HepG2 (cell line): ENCODE results near the gene MED22. TPM values are rescaled to one million over a fixed set of nuclear protein-coding genes. Genes with fewer than 3 reads are reported as not detected.

Experiments used
- ARNT2 ChIP-seq: sonication (generic); formaldehyde crosslinking; IDR thresholded peaks from 2 replicates; pipeline ENCODE4 v1.8.0; 2022; ENCODE audit warnings: mild to moderate bottlenecking, low read depth, missing genetic modification reagents, moderate library complexity
- ATF4 ChIP-seq, 2 experiments: fragments of 450-650 bp in 1 of 2; sonication (generic) in 1 of 2; formaldehyde crosslinking; IDR thresholded peaks; 2 replicates each; pipeline versions ENCODE4 v1.5.0 to v1.8.0; 2020 to 2022; ENCODE audit warnings: mild to moderate bottlenecking in 1 of 2, missing genetic modification reagents in 1 of 2
- ERF ChIP-seq: IDR thresholded peaks from 2 replicates; pipeline ENCODE4 v1.6.1; 2018; ENCODE audit warnings: missing biosample characterization, missing genetic modification reagents
- FOXC1 ChIP-seq: sonication (generic); formaldehyde crosslinking; IDR thresholded peaks from 2 replicates; pipeline ENCODE4 v1.8.0; 2022; ENCODE audit warnings: mild to moderate bottlenecking, missing genetic modification reagents, borderline replicate concordance
- KDM5A ChIP-seq: fragments of 200-600 bp; sonication (generic); IDR thresholded peaks from 2 replicates; pipeline ENCODE4 v1.7.0; 2018; ENCODE audit warnings: antibody characterized with exemption, mild to moderate bottlenecking, low read length, borderline replicate concordance
- MXD3 ChIP-seq: IDR thresholded peaks from 2 replicates; pipeline ENCODE4 v1.6.1; 2016; ENCODE audit warnings: mild to moderate bottlenecking, missing biosample characterization, missing genetic modification reagents
- NFKB2 ChIP-seq: sonication (generic); formaldehyde crosslinking; IDR thresholded peaks from 2 replicates; pipeline ENCODE4 v1.4.0; 2020; ENCODE audit warnings: missing genetic modification reagents, borderline replicate concordance
- POLR2A ChIP-seq, 2 experiments: IDR thresholded peaks; 2 replicates each; pipeline ENCODE4 v1.6.1; 2011; ENCODE audit warnings: low read depth in 2 of 2, low read length in 2 of 2, mild to moderate bottlenecking in 1 of 2, moderate library complexity in 1 of 2; ENCODE audit not compliant: insufficient read depth in 1 of 2
- RARG ChIP-seq: sonication (generic); formaldehyde crosslinking; IDR thresholded peaks from 2 replicates; pipeline ENCODE4 v1.4.0; 2020; ENCODE audit warnings: low read depth, mild to moderate bottlenecking, missing genetic modification reagents
- STAG1 ChIP-seq: sonication (generic); formaldehyde crosslinking; IDR thresholded peaks from 2 replicates; pipeline ENCODE4 v1.4.0; 2020; ENCODE audit warnings: missing genetic modification reagents
- TFE3 ChIP-seq: IDR thresholded peaks from 2 replicates; pipeline ENCODE4 v1.6.1; 2016
- THAP11 ChIP-seq: IDR thresholded peaks from 2 replicates; pipeline ENCODE4 v1.6.1; 2016; ENCODE audit warnings: missing biosample characterization, missing genetic modification reagents
- THAP9 ChIP-seq: sonication (generic); formaldehyde crosslinking; IDR thresholded peaks from 2 replicates; pipeline ENCODE4; 2020; ENCODE audit warnings: missing genetic modification reagents, mild to moderate bottlenecking, borderline replicate concordance
- YEATS2 ChIP-seq: sonication (generic); formaldehyde crosslinking; IDR thresholded peaks from 2 replicates; pipeline ENCODE4 v1.4.0; 2020; ENCODE audit warnings: missing genetic modification reagents, borderline replicate concordance
- ZBTB38 ChIP-seq: sonication (generic); formaldehyde crosslinking; IDR thresholded peaks from 2 replicates; pipeline ENCODE4 v1.5.1; 2020; ENCODE audit warnings: mild to moderate bottlenecking, missing genetic modification reagents
- ZNF556 ChIP-seq: sonication (generic); formaldehyde crosslinking; IDR thresholded peaks from 2 replicates; pipeline ENCODE4 v1.4.0; 2020; ENCODE audit warnings: mild to moderate bottlenecking, missing genetic modification reagents, borderline replicate concordance
- ZNF598 ChIP-seq: sonication (generic); formaldehyde crosslinking; IDR thresholded peaks from 2 replicates; pipeline ENCODE4 v1.5.1; 2020; ENCODE audit warnings: mild to moderate bottlenecking, missing genetic modification reagents, borderline replicate concordance
- ZNF724P ChIP-seq: sonication (generic); formaldehyde crosslinking; IDR thresholded peaks from 2 replicates; pipeline ENCODE4 v1.8.0; 2022; ENCODE audit warnings: missing genetic modification reagents, borderline replicate concordance
- polyA plus RNA-seq, 8 experiments: library from polyadenylated mRNA; depleted of rRNA in 3 of 8; stranded (reverse) in 7 of 8; unstranded in 1 of 8; fragments of >200 nt; fragmentation: Illumina TruSeq in 4 of 8; extraction: Trizol in 4 of 8; gene quantifications; 2 replicates each; pipeline versions ENCODE4 v1.2.1 to v1.2.3, GENCODE V29; 2011 to 2016; ENCODE audit warnings: low read depth in 4 of 8, missing spikeins in 1 of 8, mixed read lengths in 1 of 8; ENCODE audit not compliant: insufficient read depth in 1 of 8
- total RNA-seq, 5 experiments: library from RNA; depleted of rRNA; stranded (reverse); fragments of >200 nt; fragmentation: Illumina TruSeq; extraction: Trizol; gene quantifications; 2 replicates each; pipeline ENCODE4 v1.2.3, GENCODE V29; 2016; ENCODE audit warnings: low read depth in 1 of 5
- TF ChIP-seq, protein P1 (sequence below): sonication (generic); formaldehyde crosslinking; IDR thresholded peaks from 2 replicates; pipeline ENCODE4 v1.5.0; 2020; ENCODE audit warnings: missing genetic modification reagents
- TF ChIP-seq, protein P2 (sequence below): sonication (generic); formaldehyde crosslinking; IDR thresholded peaks from 2 replicates; pipeline ENCODE4 v1.4.0; 2020; ENCODE audit warnings: mild to moderate bottlenecking, missing genetic modification reagents

MED22 gene
- total and polyA plus RNA-seq, 2 of the 13 experiments (the other 11 are each of a cell fraction or from before 2014, with no cell fraction given), result 15.8 to 22.1 TPM

DNA sequence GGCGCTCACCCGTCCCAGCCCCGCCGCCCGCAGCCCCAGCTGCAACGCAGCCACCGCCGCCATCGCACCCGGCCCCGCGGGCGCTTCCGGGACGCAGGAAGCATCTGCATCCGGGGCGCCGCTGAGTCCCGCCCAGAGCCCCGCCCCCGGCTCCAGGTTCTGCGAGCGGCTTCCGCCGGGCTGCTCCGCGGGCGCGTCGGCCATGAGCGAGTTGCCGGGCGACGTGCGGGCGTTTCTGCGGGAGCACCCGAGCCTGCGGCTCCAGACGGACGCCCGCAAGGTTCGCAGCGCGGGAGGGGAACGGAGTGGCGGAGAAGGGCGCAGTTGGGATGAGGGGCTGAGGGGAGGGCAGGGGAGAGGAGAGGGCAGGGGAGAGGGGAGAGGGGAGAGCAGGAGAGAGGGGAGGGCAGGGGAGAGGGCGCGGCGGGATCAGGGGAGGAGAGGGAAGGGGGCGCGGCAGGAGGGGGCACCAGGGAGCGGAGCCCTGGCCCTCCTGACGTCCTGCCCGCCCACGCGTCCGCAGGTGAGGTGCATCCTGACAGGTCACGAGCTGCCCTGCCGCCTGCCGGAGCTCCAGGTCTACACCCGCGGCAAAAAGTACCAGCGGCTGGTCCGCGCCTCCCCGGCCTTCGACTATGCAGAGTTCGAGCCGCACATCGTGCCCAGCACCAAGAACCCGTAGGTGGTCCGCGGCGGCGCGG is 8.6 kb upstream of the MED22 start, which contains the start of the genes SURF1 and SURF2 (continued):
- TF ChIP-seq ATF4 (CRISPR knock-in tag; IDR thresholded peaks at IDR 0.05), result 0 out of 4 replicates have a peak, but pooled peaks of 1 of the 2 experiments have one; percentile 25
- TF ChIP-seq TFE3, result no peak
- 0 out of 2 replicates have a peak, but pooled peaks have one; percentile 39 for TF ChIP-seq ZBTB38
- TF ChIP-seq ZNF724P (CRISPR knock-in tag), result peak; percentile 41; the same call in 1 of the 2 replicates
- TF ChIP-seq, protein P1, sequence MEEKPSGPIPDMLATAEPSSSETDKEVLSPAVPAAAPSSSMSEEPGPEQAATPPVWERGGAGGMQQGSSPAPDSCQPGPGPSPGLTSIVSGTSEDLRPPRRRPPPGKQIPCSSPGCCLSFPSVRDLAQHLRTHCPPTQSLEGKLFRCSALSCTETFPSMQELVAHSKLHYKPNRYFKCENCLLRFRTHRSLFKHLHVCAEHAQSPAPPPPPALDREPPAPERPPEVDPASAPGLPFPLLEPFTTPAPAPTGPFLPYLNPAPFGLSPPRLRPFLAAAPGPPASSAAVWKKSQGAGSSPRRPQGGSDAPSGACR (CRISPR knock-in tag), result 0 out of 2 replicates have a peak, but pooled peaks have one; percentile 63
- peak; percentile 36; the same call in 1 of the 2 replicates for TF ChIP-seq ARNT2 (CRISPR knock-in tag)
- peak; percentile 50 for TF ChIP-seq KDM5A
- peak in 1 of 2 experiments; percentile 42; a peak in 1 of 4 replicates for TF ChIP-seq POLR2A (IDR thresholded peaks at IDR 0.05; ENCODE audit: insufficient read depth in 1 of 2, low read depth in 2 of 2, low read length in 2 of 2)
- peak; percentile 60; the same call in 1 of the 2 replicates for TF ChIP-seq YEATS2 (CRISPR knock-in tag)
- no peak; the same call in 1 of the 2 replicates for TF ChIP-seq FOXC1
- TF ChIP-seq ZNF556 (CRISPR knock-in tag), result 0 out of 2 replicates have a peak, but pooled peaks have one; percentile 16
- TF ChIP-seq ERF, result peak; percentile 15; the same call in 1 of the 2 replicates
- 0 out of 2 replicates have a peak, but pooled peaks have one; percentile 47 for TF ChIP-seq ZNF598 (CRISPR knock-in tag)
- TF ChIP-seq THAP9 (CRISPR knock-in tag), result no peak
- TF ChIP-seq, protein P2, sequence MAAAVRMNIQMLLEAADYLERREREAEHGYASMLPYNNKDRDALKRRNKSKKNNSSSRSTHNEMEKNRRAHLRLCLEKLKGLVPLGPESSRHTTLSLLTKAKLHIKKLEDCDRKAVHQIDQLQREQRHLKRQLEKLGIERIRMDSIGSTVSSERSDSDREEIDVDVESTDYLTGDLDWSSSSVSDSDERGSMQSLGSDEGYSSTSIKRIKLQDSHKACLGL, result peak; percentile 16; the same call in 1 of the 2 replicates
- TF ChIP-seq RARG (CRISPR knock-in tag), result no peak
- TF ChIP-seq NFKB2 (CRISPR knock-in tag), result peak; percentile 25; the same call in 1 of the 2 replicates
- peak; percentile 16; the same call in 1 of the 2 replicates for TF ChIP-seq MXD3 (CRISPR knock-in tag)
- peak; percentile 87 for TF ChIP-seq THAP11
- peak; percentile 34; the same call in 1 of the 2 replicates for TF ChIP-seq STAG1 (CRISPR knock-in tag)
